ENCODE results near the gene EVA1A.

The EVA1A gene, protein sequence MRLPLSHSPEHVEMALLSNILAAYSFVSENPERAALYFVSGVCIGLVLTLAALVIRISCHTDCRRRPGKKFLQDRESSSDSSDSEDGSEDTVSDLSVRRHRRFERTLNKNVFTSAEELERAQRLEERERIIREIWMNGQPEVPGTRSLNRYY

GRCh38 chr2:75560768-75561565 is at the start of gene EVA1A:
EVA1A (minus strand) TSS chr2:75560939; CDS start chr2:75518140, 42,799 bp downstream.
- H3K4me1 ChIP-seq (ENCODE audit: control insufficient read depth, low read depth, low read length) = peaks cover 7% of the 10 kb centered on the region
- H3K4me3 ChIP-seq (ENCODE audit: low read length) = peak within 1 kb of the TSS; percentile 72
- H3K9ac ChIP-seq (ENCODE audit: low read length) = peak within 1 kb of the TSS; percentile 44
- no peaks in the 10 kb centered on the region for H3K36me3 ChIP-seq (ENCODE audit: control insufficient read depth, low read depth, low read length)
- H3K9me3 ChIP-seq (ENCODE audit: control insufficient read depth, low read depth, low read length) = no peaks in the 10 kb centered on the region
- H3K27me3 ChIP-seq (ENCODE audit: control insufficient read depth, insufficient read depth, low read length) = peaks cover 36% of the 10 kb centered on the region
- no peak within 1 kb of the TSS for H3K27ac ChIP-seq (ENCODE audit: low read length)

- Histone ChIP-seq H3K36me3 (ENCODE audit: control insufficient read depth, low read depth, low read length) (no peaks in the 10 kb centered on the region), H3K27me3 (ENCODE audit: control insufficient read depth, insufficient read depth, low read length) (no peaks in the 10 kb centered on the region), H3K4me3 (ENCODE audit: low read length) (no peak overlapping the region), H3K9me3 (ENCODE audit: control insufficient read depth, low read depth, low read length) (no peaks in the 10 kb centered on the region), H3K9ac (ENCODE audit: low read length) (no peak overlapping the region), H3K27ac (ENCODE audit: low read length) (no peak overlapping the region), H3K4me1 (ENCODE audit: control insufficient read depth, low read depth, low read length) (peaks cover 9% of the 10 kb centered on the region)
Observed at GRCh38 chr2:75609937-75610508, 49.3 kb upstream of the EVA1A start.

GRCh38 chr2:75609334-75609689 is 48.6 kb upstream of the EVA1A start:
- peak overlapping the region; percentile 58 for H3K4me3 ChIP-seq (ENCODE audit: low read length)
- no peak overlapping the region for H3K9ac ChIP-seq (ENCODE audit: low read length)
- no peaks in the 10 kb centered on the region for H3K27me3 ChIP-seq (ENCODE audit: control insufficient read depth, insufficient read depth, low read length)
- no peaks in the 10 kb centered on the region for H3K36me3 ChIP-seq (ENCODE audit: control insufficient read depth, low read depth, low read length)
- no peaks in the 10 kb centered on the region for H3K9me3 ChIP-seq (ENCODE audit: control insufficient read depth, low read depth, low read length)
- H3K4me1 ChIP-seq (ENCODE audit: control insufficient read depth, low read depth, low read length) = peaks cover 9% of the 10 kb centered on the region
- H3K27ac ChIP-seq (ENCODE audit: low read length) = no peak overlapping the region

DNA sequence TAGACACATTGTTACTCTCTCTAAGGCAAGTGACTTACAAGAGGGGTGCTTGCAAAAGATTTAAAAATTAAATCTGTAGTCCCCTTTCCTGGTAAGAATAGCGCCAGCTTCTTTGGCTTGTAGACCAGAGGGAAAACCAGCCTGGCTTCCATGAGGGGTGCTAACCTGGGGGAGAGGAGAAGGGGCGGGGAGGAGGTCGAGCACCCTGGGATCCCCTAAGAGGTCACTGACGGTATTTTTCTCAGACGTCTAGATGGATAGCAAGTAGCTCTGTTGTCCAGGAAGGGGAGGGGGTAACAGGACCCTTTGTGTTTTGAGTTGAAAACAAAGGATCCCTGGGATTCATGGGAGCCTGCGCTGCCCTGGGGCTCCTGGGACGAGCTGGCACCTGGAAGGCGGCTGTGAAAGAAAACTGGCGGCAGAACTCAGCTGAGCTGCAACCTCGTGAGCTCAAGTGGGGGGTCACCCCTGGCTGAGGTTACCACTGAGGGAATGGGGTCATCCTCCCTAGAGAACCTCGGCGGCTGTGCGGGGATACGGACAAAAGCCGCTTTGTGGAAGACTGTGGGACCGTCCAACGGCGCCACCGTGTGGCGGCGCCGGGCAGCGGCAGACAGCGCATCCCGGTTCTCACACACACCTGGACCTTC is 48.1 kb upstream of the EVA1A start:
- H3K4me3 ChIP-seq (ENCODE audit: low read length) = peak overlapping the region; percentile 58
- H3K27ac ChIP-seq (ENCODE audit: low read length) = no peak overlapping the region
- H3K9ac ChIP-seq (ENCODE audit: low read length) = peak overlapping the region; percentile 53
- no peaks in the 10 kb centered on the region for H3K9me3 ChIP-seq (ENCODE audit: control insufficient read depth, low read depth, low read length)
- H3K27me3 ChIP-seq (ENCODE audit: control insufficient read depth, insufficient read depth, low read length) = no peaks in the 10 kb centered on the region
- H3K36me3 ChIP-seq (ENCODE audit: control insufficient read depth, low read depth, low read length) = no peaks in the 10 kb centered on the region
- peaks cover 9% of the 10 kb centered on the region for H3K4me1 ChIP-seq (ENCODE audit: control insufficient read depth, low read depth, low read length)

GRCh38 chr2:75607988-75608683 is 47.4 kb upstream of the EVA1A start:
- Histone ChIP-seq H3K27ac (ENCODE audit: low read length) (no peak overlapping the region), H3K36me3 (ENCODE audit: control insufficient read depth, low read depth, low read length) (no peaks in the 10 kb centered on the region), H3K4me1 (ENCODE audit: control insufficient read depth, low read depth, low read length) (peaks cover 9% of the 10 kb centered on the region), H3K9me3 (ENCODE audit: control insufficient read depth, low read depth, low read length) (no peaks in the 10 kb centered on the region), H3K4me3 (ENCODE audit: low read length) (peak overlapping the region; percentile 58), H3K27me3 (ENCODE audit: control insufficient read depth, insufficient read depth, low read length) (no peaks in the 10 kb centered on the region), H3K9ac (ENCODE audit: low read length) (peak overlapping the region; percentile 53)

- H3K9me3 ChIP-seq (ENCODE audit: control insufficient read depth, low read depth, low read length) = no peaks in the 10 kb centered on the region
- no peak overlapping the region for H3K9ac ChIP-seq (ENCODE audit: low read length)
- peaks cover 9% of the 10 kb centered on the region for H3K4me1 ChIP-seq (ENCODE audit: control insufficient read depth, low read depth, low read length)
- H3K27ac ChIP-seq (ENCODE audit: low read length) = no peak overlapping the region
- no peaks in the 10 kb centered on the region for H3K27me3 ChIP-seq (ENCODE audit: control insufficient read depth, insufficient read depth, low read length)
- no peaks in the 10 kb centered on the region for H3K36me3 ChIP-seq (ENCODE audit: control insufficient read depth, low read depth, low read length)
- no peak overlapping the region for H3K4me3 ChIP-seq (ENCODE audit: low read length)
Observed at GRCh38 chr2:75607400-75607798, 46.7 kb upstream of the EVA1A start.

- no peaks in the 10 kb centered on the region for H3K9me3 ChIP-seq (ENCODE audit: control insufficient read depth, low read depth, low read length)
- H3K4me3 ChIP-seq (ENCODE audit: low read length) = no peak overlapping the region
- no peaks in the 10 kb centered on the region for H3K27me3 ChIP-seq (ENCODE audit: control insufficient read depth, insufficient read depth, low read length)
- H3K27ac ChIP-seq (ENCODE audit: low read length) = no peak overlapping the region
- peaks cover 9% of the 10 kb centered on the region for H3K4me1 ChIP-seq (ENCODE audit: control insufficient read depth, low read depth, low read length)
- H3K36me3 ChIP-seq (ENCODE audit: control insufficient read depth, low read depth, low read length) = no peaks in the 10 kb centered on the region
- H3K9ac ChIP-seq (ENCODE audit: low read length) = no peak overlapping the region
Observed at GRCh38 chr2:75606761-75607399, 46.1 kb upstream of the EVA1A start.

DNA sequence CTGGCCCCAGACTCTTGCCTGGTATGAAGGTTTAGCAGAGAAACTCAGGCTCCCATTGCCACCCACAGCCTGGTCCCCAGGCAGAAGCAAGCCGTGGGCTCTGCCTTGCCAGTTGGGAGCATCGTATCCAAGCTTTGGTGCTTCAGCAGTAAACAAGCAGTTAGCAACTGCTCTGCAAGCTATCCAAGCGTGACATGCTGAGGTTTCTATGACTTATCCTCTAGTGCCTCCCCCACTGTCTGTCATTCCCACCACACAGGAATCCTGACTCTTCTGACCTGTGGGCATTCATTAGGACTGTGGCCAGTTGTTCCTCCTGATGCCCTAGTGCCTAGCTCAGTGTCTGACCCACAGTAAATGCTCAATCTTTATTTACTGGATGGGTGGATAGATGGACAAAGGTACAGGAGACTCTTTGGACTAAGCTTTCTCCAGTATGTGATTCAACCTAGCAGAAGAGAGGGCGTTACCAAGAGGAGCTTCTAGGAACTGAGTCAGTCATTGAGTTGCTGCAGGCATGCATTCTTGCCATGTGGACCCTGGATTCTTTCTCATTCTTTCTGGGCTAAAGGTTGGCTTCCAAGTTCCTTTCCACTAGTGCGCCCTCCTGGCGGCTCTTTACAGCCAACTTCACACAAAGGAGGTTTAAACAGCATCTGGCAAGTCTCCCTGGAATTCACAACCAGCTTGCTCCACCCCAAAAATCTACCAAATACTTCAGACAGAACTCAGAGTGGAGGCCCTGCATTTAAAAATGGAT is 45.2 kb upstream of the EVA1A start:
- Histone ChIP-seq H3K36me3 (ENCODE audit: control insufficient read depth, low read depth, low read length) (no peaks in the 10 kb centered on the region), H3K27ac (ENCODE audit: low read length) (no peak overlapping the region), H3K27me3 (ENCODE audit: control insufficient read depth, insufficient read depth, low read length) (no peaks in the 10 kb centered on the region), H3K4me1 (ENCODE audit: control insufficient read depth, low read depth, low read length) (peaks cover 9% of the 10 kb centered on the region), H3K9me3 (ENCODE audit: control insufficient read depth, low read depth, low read length) (no peaks in the 10 kb centered on the region), H3K4me3 (ENCODE audit: low read length) (no peak overlapping the region), H3K9ac (ENCODE audit: low read length) (no peak overlapping the region)

- no peak overlapping the region for H3K9ac ChIP-seq (ENCODE audit: low read length)
- H3K36me3 ChIP-seq (ENCODE audit: control insufficient read depth, low read depth, low read length) = no peaks in the 10 kb centered on the region
- no peak overlapping the region for H3K27ac ChIP-seq (ENCODE audit: low read length)
- no peak overlapping the region for H3K4me3 ChIP-seq (ENCODE audit: low read length)
- H3K4me1 ChIP-seq (ENCODE audit: control insufficient read depth, low read depth, low read length) = peaks cover 9% of the 10 kb centered on the region
- H3K27me3 ChIP-seq (ENCODE audit: control insufficient read depth, insufficient read depth, low read length) = no peaks in the 10 kb centered on the region
- H3K9me3 ChIP-seq (ENCODE audit: control insufficient read depth, low read depth, low read length) = no peaks in the 10 kb centered on the region
Observed at GRCh38 chr2:75604484-75604883, 43.7 kb upstream of the EVA1A start.

DNA sequence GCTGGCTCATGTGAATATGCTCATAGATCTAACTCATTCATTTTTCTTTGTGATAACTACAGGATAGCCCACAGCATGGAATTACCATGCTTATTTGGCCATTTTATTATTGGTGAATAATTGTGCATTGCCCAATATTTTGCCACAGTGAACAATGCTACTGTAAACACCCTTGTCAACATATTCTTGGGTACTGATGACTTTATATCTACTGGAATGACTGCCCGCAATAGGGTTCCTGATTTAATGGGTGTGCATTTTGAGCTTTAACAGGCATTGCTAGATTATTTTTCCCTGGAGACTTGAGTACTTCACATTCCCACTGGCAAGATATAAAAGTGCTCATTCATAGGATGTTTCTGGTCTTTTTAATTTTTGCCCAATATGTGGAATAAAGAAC is 42.7 kb upstream of the EVA1A start:
- Histone ChIP-seq H3K4me1 (ENCODE audit: control insufficient read depth, low read depth, low read length) (peaks cover 5% of the 10 kb centered on the region), H3K27me3 (ENCODE audit: control insufficient read depth, insufficient read depth, low read length) (no peaks in the 10 kb centered on the region), H3K9me3 (ENCODE audit: control insufficient read depth, low read depth, low read length) (no peaks in the 10 kb centered on the region), H3K4me3 (ENCODE audit: low read length) (no peak overlapping the region), H3K27ac (ENCODE audit: low read length) (no peak overlapping the region), H3K9ac (ENCODE audit: low read length) (no peak overlapping the region), H3K36me3 (ENCODE audit: control insufficient read depth, low read depth, low read length) (no peaks in the 10 kb centered on the region)
